Fibroblast of lung (primary cell): ENCODE measurements around the gene RPH3AL. TPM values are rescaled to one million over a fixed set of nuclear protein-coding genes. Genes with fewer than 3 reads are reported as not detected.
A peak's percentile ranks its signal among the peaks of the same experiment; 100 is the strongest.

Experiments
- DNase-seq, 2 donors: peaks; one replicate each; pipeline versions ENCODE4 v3.0.0 to v3.0.0-alpha.2; 2010; ENCODE audit warnings: low read depth in 2 of 2
- H2AFZ ChIP-seq: 2 replicates; pipeline ENCODE4 v1.5.1; 2012; ENCODE audit warnings: low read length, control low read depth, inconsistent platforms
- H3K27ac ChIP-seq: 2 replicates; pipeline ENCODE4 v1.5.1; 2011; ENCODE audit warnings: low read length, control low read depth; ENCODE audit not compliant: insufficient read depth
- H3K27me3 ChIP-seq: 2 replicates; pipeline ENCODE4 v1.5.1; 2011; ENCODE audit warnings: mild to moderate bottlenecking, low read length; ENCODE audit not compliant: control insufficient read depth, insufficient read depth
- H3K36me3 ChIP-seq: 2 replicates; pipeline ENCODE4 v1.5.1; 2011; ENCODE audit warnings: low read length; ENCODE audit not compliant: control insufficient read depth, insufficient read depth
- H3K4me1 ChIP-seq: 2 replicates; pipeline ENCODE4 v1.5.1; 2011; ENCODE audit warnings: low read length; ENCODE audit not compliant: control insufficient read depth, insufficient read depth; ENCODE audit errors: extremely low read depth
- H3K4me2 ChIP-seq: 2 replicates; pipeline ENCODE4 v1.5.1; 2011; ENCODE audit warnings: low read length, control low read depth; ENCODE audit not compliant: insufficient read depth; ENCODE audit errors: extremely low read depth
- H3K4me3 ChIP-seq, 4 experiments: fragments of 200-600 bp in 1 of 4; sonication (generic) in 1 of 4; replicated peaks in 1 of 4; 2 replicates each; pipeline ENCODE4 v1.5.1; 2011 to 2016; ENCODE audit warnings: low read length in 4 of 4, low read depth in 3 of 4, mild to moderate bottlenecking in 3 of 4, control low read depth in 2 of 4, inconsistent platforms in 1 of 4, mixed read lengths in 1 of 4; ENCODE audit not compliant: insufficient read depth in 1 of 4; ENCODE audit errors: control extremely low read depth in 1 of 4
- H3K79me2 ChIP-seq: 2 replicates; pipeline ENCODE4 v1.5.1; 2012; ENCODE audit warnings: mild to moderate bottlenecking, low read length, inconsistent platforms; ENCODE audit not compliant: control insufficient read depth, insufficient read depth
- H3K9ac ChIP-seq: 2 replicates; pipeline ENCODE4 v1.5.1; 2011; ENCODE audit warnings: mild to moderate bottlenecking, low read length, control low read depth; ENCODE audit not compliant: insufficient read depth
- H3K9me3 ChIP-seq: 2 replicates; pipeline ENCODE4 v1.5.1; 2012; ENCODE audit warnings: low read depth, low read length; ENCODE audit not compliant: control insufficient read depth, insufficient read depth
- H4K20me1 ChIP-seq: 2 replicates; pipeline ENCODE4 v1.5.1; 2011; ENCODE audit warnings: low read length; ENCODE audit not compliant: control insufficient read depth, insufficient read depth; ENCODE audit errors: extremely low read depth
- EZH2 ChIP-seq: IDR thresholded peaks from 2 replicates; pipeline ENCODE4 v1.5.1; 2012; ENCODE audit warnings: low read length, control low read depth, mild to moderate bottlenecking; ENCODE audit errors: missing control alignments
- polyA plus RNA-seq, 2 donors: library from polyadenylated mRNA; depleted of rRNA in 1 of 2; stranded (reverse) in 1 of 2; unstranded in 1 of 2; fragments of >200 nt; gene quantifications; 2 replicates each; pipeline ENCODE4 v1.2.1, GENCODE V29; 2011 to 2012; ENCODE audit warnings: missing spikeins in 1 of 2
- total RNA-seq: library from RNA; depleted of rRNA; stranded (reverse); fragments of >200 nt; gene quantifications from 2 replicates; pipeline ENCODE4 v1.2.1, GENCODE V29; 2014
- TF ChIP-seq, protein P1 (sequence below), 2 donors: IDR thresholded peaks in 1 of 2; conservative IDR thresholded peaks in 1 of 2; 1 replicate in 1 of 2; 2 replicates in 1 of 2; pipeline ENCODE4 v1.5.1; 2011 to 2012; ENCODE audit warnings: low read length in 2 of 2, control low read depth in 1 of 2, inconsistent platforms in 1 of 2, low read depth in 1 of 2, mild to moderate bottlenecking in 1 of 2

The RPH3AL gene
- total and polyA plus RNA-seq, 2 donors (not counting 1 experiment from before 2014, with no cell fraction given), result 0.49 to 3.0 TPM

DNA sequence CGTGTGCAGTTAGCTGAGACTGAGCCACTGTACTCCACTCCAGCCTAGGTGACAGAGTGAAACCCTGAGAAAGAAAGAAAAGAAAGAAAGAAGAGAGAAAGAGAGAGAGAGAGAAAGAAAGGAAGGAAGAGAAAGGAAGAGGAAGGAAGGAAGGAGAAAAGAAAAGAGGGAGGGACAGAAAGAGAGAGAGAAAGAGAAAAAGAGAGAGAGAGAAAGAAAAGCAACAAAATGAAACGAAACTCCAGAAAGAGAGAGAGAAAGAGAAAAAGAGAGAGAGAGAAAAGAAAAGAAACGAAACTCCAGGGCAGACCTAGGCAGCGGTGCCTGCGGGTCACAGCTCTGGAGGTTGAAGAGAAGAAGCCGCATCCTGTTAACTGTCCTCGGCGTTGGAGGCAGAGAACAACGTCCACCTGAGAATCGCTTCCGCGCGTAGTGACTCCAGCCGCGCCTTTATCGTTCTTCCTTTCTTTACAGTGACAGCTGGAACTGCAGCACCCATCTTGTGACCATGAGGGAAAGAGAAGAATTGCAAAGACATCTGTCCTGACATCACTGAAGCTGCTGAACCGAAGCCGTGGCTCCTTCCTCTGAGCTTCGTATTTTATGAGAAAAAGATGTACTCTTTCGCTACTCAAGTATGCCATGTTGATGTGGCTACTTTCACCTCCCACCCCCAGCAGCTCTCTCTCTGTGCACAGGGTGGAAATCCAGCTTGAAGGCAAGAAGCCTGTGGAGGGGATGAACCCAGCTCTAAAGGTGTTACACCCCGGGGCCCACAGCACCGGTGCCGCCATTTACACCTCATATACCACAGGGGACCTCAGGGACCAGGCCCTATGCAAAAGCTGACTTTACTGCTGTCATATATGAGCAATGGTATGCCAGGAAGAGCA lies 114.3 kb downstream of the RPH3AL start:
- TF ChIP-seq, protein P1, sequence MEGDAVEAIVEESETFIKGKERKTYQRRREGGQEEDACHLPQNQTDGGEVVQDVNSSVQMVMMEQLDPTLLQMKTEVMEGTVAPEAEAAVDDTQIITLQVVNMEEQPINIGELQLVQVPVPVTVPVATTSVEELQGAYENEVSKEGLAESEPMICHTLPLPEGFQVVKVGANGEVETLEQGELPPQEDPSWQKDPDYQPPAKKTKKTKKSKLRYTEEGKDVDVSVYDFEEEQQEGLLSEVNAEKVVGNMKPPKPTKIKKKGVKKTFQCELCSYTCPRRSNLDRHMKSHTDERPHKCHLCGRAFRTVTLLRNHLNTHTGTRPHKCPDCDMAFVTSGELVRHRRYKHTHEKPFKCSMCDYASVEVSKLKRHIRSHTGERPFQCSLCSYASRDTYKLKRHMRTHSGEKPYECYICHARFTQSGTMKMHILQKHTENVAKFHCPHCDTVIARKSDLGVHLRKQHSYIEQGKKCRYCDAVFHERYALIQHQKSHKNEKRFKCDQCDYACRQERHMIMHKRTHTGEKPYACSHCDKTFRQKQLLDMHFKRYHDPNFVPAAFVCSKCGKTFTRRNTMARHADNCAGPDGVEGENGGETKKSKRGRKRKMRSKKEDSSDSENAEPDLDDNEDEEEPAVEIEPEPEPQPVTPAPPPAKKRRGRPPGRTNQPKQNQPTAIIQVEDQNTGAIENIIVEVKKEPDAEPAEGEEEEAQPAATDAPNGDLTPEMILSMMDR (conservative IDR thresholded peaks at IDR 0.05 in 1 of 2, IDR thresholded peaks at IDR 0.05 in 1 of 2; ENCODE audit: low read depth in 1 of 2, low read length in 2 of 2), result no peak
- no peak for TF ChIP-seq EZH2
- no peak overlapping the region for H2AFZ ChIP-seq

DNA sequence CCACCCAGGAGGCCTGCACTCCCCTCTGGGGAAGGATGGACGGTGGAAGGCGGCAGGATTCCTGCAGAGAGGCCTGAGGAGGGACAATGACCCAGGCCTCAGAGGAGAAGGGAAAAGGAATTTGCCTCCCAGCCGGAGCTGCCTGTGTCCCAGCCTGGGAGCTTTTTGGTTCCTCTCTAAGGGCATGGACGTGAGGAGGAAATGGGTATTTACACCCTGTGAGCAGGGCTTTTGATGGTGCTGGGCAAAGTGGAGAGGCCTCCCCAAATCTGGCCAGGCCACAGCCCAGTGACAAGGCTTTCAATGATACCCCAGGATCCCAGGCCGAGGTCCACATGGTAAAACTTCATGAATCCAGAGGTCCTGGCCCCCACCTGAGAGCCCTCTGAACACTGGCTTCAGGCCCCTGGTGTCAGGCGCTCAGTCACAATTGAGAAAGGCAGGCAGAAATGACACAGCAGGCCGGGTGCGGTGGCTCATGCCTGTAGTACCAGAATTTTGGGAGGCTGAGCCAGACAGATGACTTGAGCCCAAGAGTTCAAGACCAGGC lies 115.1 kb downstream of the RPH3AL start:
- Histone ChIP-seq H4K20me1 (no peaks in the 10 kb centered on the region), H3K36me3 (no peaks in the 10 kb centered on the region), H3K79me2 (no peaks in the 10 kb centered on the region), H3K4me1 (no peaks in the 10 kb centered on the region), H2AFZ (no peak overlapping the region), H3K9me3 (no peaks in the 10 kb centered on the region), H3K4me2 (no peak overlapping the region), H3K4me3 (no peak overlapping the region), H3K27ac (no peak overlapping the region), H3K9ac (no peak overlapping the region), H3K27me3 (no peaks in the 10 kb centered on the region)
- DNase-seq, result no peak
- no peak for TF ChIP-seq EZH2
- TF ChIP-seq, protein P1 (conservative IDR thresholded peaks at IDR 0.05 in 1 of 2, IDR thresholded peaks at IDR 0.05 in 1 of 2; ENCODE audit: low read depth in 1 of 2, low read length in 2 of 2), result no peak

More for the DNA sequence above, 114.3 kb downstream of the RPH3AL start:
- Histone ChIP-seq H3K9ac (no peak overlapping the region), H3K27ac (no peak overlapping the region), H3K79me2 (no peaks in the 10 kb centered on the region), H3K27me3 (no peaks in the 10 kb centered on the region), H4K20me1 (no peaks in the 10 kb centered on the region), H3K9me3 (no peaks in the 10 kb centered on the region), H3K4me2 (no peak overlapping the region), H3K36me3 (no peaks in the 10 kb centered on the region), H3K4me1 (no peaks in the 10 kb centered on the region), H3K4me3 (no peak overlapping the region)
- DNase-seq, result no peak

DNA sequence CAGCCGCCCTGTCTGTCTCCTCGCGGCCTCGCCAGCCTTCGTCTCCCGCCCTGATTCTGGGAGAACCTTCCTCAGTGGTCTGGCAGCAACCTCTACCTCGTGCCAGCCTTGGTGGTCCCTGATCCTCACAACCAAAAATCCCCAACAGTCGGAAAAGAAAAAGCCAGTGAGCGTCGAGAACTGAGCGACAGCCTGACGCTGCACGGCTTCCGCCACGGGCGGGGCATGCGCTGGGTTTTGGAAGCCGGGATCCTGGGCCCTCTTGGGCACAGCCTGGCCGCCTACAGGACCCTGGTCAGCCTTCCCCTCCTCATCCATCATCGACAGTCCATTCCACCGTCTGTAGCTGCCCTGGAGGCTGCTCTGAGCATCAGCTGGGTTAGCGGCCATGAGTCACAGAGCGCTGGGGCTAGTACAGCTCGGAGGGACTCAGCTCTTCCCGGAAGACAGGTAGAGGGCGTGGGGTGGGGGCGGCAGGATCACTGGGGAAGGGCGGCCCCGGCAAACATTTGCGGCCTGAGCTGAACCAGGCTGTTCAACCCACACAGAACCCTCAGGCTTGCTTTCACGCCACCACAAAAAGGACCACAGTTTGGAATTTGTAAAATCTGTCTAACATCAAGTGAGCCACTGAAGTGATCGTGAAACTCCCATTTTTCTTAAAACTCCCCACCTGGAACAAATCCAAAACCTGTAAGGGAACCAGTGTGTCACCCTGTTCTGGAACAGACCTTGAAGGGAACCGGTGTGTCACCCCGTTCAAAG lies 115.8 kb downstream of the RPH3AL start:
- Histone ChIP-seq H3K4me2 (no peak overlapping the region), H3K36me3 (no peaks in the 10 kb centered on the region), H3K27ac (no peak overlapping the region), H3K4me3 (no peak overlapping the region), H2AFZ (no peak overlapping the region), H3K27me3 (no peaks in the 10 kb centered on the region), H3K79me2 (no peaks in the 10 kb centered on the region), H3K9me3 (no peaks in the 10 kb centered on the region), H3K9ac (no peak overlapping the region), H4K20me1 (no peaks in the 10 kb centered on the region), H3K4me1 (no peaks in the 10 kb centered on the region)
- peak in 1 of 2 donors; percentile 53 for DNase-seq
- TF ChIP-seq EZH2, result no peak
- TF ChIP-seq, protein P1 (conservative IDR thresholded peaks at IDR 0.05 in 1 of 2, IDR thresholded peaks at IDR 0.05 in 1 of 2; ENCODE audit: low read depth in 1 of 2, low read length in 2 of 2), result no peak
